Neural progenitor cell (in vitro differentiated cells): Measurements from ENCODE around the gene FAM83F. TPM values are rescaled to one million over a fixed set of nuclear protein-coding genes. Genes with fewer than 3 reads are reported as not detected.

Source experiments
- DNase-seq: peaks from one replicate; pipeline ENCODE4 v3.0.0-alpha.2; 2016; ENCODE audit warnings: low spot score
- H2AFZ ChIP-seq: fragments of 200-600 bp; sonication (generic); replicated peaks from 2 replicates; pipeline ENCODE4 v1.6.1; 2016; ENCODE audit warnings: antibody characterized with exemption
- H3F3A ChIP-seq: fragments of 200-600 bp; sonication (generic); 2 replicates; pipeline ENCODE4 v1.6.1; 2016; ENCODE audit warnings: antibody characterized with exemption, low read depth
- H3K27ac ChIP-seq: fragments of 200-600 bp; sonication (generic); 2 replicates; pipeline ENCODE4 v1.5.1; 2016; ENCODE audit warnings: mild to moderate bottlenecking
- H3K27me3 ChIP-seq: fragments of 200-600 bp; sonication (generic); 2 replicates; pipeline ENCODE4 v1.6.1; 2016; ENCODE audit warnings: mild to moderate bottlenecking, moderate library complexity
- H3K36me3 ChIP-seq: fragments of 200-600 bp; sonication (generic); 2 replicates; pipeline ENCODE4 v1.5.1; 2016
- H3K4me1 ChIP-seq: fragments of 200-600 bp; sonication (generic); 2 replicates; pipeline ENCODE4 v1.6.1; 2016; ENCODE audit warnings: mixed run types
- H3K4me2 ChIP-seq: fragments of 200-600 bp; sonication (generic); 2 replicates; pipeline ENCODE4 v1.6.1; 2016
- H3K4me3 ChIP-seq: fragments of 200-600 bp; sonication (generic); 2 replicates; pipeline ENCODE4 v1.5.1; 2016
- H3K79me2 ChIP-seq: fragments of 200-600 bp; sonication (generic); 2 replicates; pipeline ENCODE4 v1.6.1; 2016; ENCODE audit warnings: low read depth
- H3K9ac ChIP-seq: fragments of 200-600 bp; sonication (generic); 2 replicates; pipeline ENCODE4 v1.6.1; 2016
- H3K9me3 ChIP-seq: fragments of 200-600 bp; sonication (generic); 2 replicates; pipeline ENCODE4 v1.5.1; 2016; ENCODE audit warnings: low read depth
- H4K20me1 ChIP-seq: fragments of 200-600 bp; sonication (generic); 2 replicates; pipeline ENCODE4 v1.6.1; 2016; ENCODE audit warnings: low read depth
- H3K27ac Mint-ChIP-seq: 3 replicates; pipeline ENCODE4 v1.8.0; 2021; ENCODE audit warnings: mixed read lengths
- H3K27me3 Mint-ChIP-seq: 2 replicates; pipeline ENCODE4 v1.8.0; 2022; ENCODE audit warnings: low read depth, mild to moderate bottlenecking, inconsistent platforms, moderate library complexity, mixed read lengths; ENCODE audit not compliant: insufficient read depth
- H3K36me3 Mint-ChIP-seq: 3 replicates; pipeline ENCODE4 v1.8.0; 2021; ENCODE audit warnings: mixed read lengths
- H3K4me1 Mint-ChIP-seq: 3 replicates; pipeline ENCODE4 v1.8.0; 2021; ENCODE audit warnings: mixed read lengths
- H3K4me3 Mint-ChIP-seq: 3 replicates; pipeline ENCODE4 v1.8.0; 2021; ENCODE audit warnings: mild to moderate bottlenecking, moderate library complexity, mixed read lengths
- H3K9me3 Mint-ChIP-seq: 3 replicates; pipeline ENCODE4 v1.8.0; 2020; ENCODE audit warnings: mixed read lengths
- EZH2 ChIP-seq: fragments of 200-600 bp; sonication (generic); IDR thresholded peaks from 2 replicates; pipeline ENCODE4 v1.6.1; 2017; ENCODE audit warnings: antibody characterized with exemption, mild to moderate bottlenecking, moderate library complexity
- EZH2phosphoT487 ChIP-seq: fragments of 200-600 bp; sonication (generic); IDR thresholded peaks from 2 replicates; pipeline ENCODE4 v1.6.1; 2017; ENCODE audit warnings: antibody characterized with exemption
- total RNA-seq: library from RNA; depleted of rRNA; stranded (reverse); fragments of >200 nt; gene quantifications from 2 replicates; pipeline ENCODE4 v1.2.3, GENCODE V29; 2015; ENCODE audit warnings: low replicate concordance
- TF ChIP-seq, protein P1 (sequence below): fragments of 200-600 bp; sonication (generic); IDR thresholded peaks from 2 replicates; pipeline ENCODE4 v1.5.1; 2017; ENCODE audit warnings: antibody characterized with exemption, mild to moderate bottlenecking

Gene FAM83F
- total RNA-seq, 1 donor from 2014 or later: 0.09 TPM

DNA sequence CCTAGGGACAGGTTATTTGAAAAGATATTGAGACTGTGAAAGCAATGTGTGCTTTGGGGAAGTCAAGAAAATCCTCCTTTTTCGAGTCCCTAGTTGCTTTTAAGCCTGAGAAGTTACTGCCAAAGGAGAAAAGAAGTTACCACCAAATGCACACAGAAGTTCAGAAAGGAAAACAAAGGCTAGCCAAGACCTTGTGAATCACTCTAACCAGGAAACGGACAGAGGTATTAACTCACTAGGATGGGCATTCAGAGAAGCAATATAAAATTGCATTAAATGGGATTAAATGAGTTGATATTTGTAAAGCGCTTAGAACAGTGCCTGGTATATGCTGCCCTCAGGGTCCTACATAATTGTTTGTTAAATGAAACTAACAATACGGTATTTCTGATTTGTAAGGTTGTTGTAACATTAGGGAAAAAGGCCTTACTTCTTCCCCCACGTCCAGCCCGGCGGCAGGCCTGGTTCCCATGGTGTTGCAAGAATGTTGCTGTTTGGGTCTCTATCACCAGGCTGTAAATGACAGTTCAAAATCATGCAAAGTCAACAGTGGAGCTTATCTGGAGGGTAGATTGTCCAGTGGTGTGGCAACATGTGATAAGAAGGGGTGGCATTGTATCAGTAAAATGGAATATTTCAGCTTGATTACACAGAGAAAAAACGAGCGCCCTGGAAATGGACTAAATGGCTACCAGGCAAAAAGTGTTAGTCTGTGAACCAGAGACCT, 27.5 kb upstream of the FAM83F start:
- Histone ChIP-seq H3F3A (peaks cover 29% of the 10 kb centered on the region), H3K9me3 (no peaks in the 10 kb centered on the region), H3K36me3 (no peaks in the 10 kb centered on the region), H3K27me3 (no peaks in the 10 kb centered on the region), H2AFZ (no peak overlapping the region), H3K27ac (no peak overlapping the region), H3K9ac (no peak overlapping the region), H3K4me3 (no peak overlapping the region), H4K20me1 (no peaks in the 10 kb centered on the region), H3K79me2 (no peaks in the 10 kb centered on the region), H3K4me1 (peaks cover 32% of the 10 kb centered on the region), H3K4me2 (peak overlapping the region; percentile 63)
- Mint-ChIP-seq H3K36me3 (no peaks in the 10 kb centered on the region), H3K27ac (no peak overlapping the region), H3K4me1 (peaks cover 47% of the 10 kb centered on the region), H3K9me3 (no peaks in the 10 kb centered on the region), H3K27me3 (peaks cover 13% of the 10 kb centered on the region), H3K4me3 (no peak overlapping the region)
- no peak for DNase-seq
- TF ChIP-seq EZH2: no peak
- no peak for TF ChIP-seq EZH2phosphoT487
- TF ChIP-seq, protein P1, sequence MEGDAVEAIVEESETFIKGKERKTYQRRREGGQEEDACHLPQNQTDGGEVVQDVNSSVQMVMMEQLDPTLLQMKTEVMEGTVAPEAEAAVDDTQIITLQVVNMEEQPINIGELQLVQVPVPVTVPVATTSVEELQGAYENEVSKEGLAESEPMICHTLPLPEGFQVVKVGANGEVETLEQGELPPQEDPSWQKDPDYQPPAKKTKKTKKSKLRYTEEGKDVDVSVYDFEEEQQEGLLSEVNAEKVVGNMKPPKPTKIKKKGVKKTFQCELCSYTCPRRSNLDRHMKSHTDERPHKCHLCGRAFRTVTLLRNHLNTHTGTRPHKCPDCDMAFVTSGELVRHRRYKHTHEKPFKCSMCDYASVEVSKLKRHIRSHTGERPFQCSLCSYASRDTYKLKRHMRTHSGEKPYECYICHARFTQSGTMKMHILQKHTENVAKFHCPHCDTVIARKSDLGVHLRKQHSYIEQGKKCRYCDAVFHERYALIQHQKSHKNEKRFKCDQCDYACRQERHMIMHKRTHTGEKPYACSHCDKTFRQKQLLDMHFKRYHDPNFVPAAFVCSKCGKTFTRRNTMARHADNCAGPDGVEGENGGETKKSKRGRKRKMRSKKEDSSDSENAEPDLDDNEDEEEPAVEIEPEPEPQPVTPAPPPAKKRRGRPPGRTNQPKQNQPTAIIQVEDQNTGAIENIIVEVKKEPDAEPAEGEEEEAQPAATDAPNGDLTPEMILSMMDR: no peak

DNA sequence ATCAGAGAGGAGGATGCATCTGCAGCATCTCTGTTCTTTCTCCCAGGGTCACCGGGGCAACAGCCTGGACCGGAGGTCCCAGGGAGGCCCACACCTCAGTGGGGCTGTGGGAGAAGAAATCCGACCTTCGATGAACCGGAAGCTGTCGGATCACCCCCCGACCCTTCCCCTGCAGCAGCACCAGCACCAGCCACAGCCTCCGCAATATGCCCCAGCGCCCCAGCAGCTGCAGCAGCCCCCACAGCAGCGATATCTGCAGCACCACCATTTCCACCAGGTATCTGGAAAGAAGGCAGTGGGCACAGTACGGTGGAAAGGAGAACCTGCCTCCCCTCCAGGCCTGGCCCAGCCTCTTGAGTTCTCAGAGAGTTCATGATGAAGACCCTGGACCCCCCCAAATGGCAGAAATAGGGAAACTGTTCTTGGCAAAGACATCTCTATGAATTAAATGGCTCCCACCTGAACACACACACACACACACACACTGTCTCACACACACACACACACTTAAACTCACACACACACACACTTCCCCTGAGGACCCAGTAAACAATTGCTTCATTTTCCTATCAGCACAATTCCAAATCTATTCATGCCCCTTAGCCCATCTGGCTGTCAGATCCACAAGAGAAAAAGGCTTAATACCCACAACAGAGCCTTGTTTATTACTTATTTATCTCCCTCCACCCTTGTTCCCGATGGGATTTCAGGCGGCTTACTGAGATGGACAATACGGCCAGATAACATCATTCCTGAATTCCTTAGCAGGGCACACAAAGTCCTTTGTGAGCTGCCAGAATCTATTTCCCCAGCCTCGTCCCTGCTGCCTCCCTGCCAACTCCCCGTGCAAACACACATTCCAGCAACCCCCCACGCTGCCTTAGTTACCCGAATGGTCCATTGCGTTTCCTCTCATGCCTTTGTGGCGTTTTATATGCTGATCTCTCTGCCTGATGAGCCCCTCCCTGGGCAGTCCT, 26.5 kb upstream of the FAM83F start:
- peak overlapping the region; percentile 16 for H3K27ac Mint-ChIP-seq

DNA sequence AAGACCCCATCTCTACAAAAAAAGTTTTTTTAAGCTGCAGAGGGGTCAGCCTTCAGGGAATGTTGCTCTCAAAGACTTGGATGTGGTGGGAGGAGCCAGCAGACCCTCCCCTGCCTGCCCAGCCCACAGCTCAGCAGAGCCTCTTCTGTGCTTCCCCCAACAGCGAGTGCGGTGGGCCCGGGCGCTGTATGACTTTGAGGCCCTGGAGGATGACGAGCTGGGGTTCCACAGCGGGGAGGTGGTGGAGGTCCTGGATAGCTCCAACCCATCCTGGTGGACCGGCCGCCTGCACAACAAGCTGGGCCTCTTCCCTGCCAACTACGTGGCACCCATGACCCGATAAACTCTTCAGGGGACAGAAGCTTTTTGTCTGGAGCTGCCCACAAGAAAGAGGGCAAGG, 24.0 kb upstream of the FAM83F start:
- no peak for DNase-seq
- no peak for TF ChIP-seq EZH2
- TF ChIP-seq, protein P1: no peak
- no peak for TF ChIP-seq EZH2phosphoT487
- H2AFZ ChIP-seq: no peak overlapping the region

More for the DNA sequence above, 26.5 kb upstream of the FAM83F start:
- Histone ChIP-seq H3F3A (peaks cover 29% of the 10 kb centered on the region), H3K27me3 (no peaks in the 10 kb centered on the region), H3K4me1 (peaks cover 42% of the 10 kb centered on the region), H3K9me3 (no peaks in the 10 kb centered on the region), H3K4me2 (peak overlapping the region; percentile 63), H2AFZ (no peak overlapping the region), H3K27ac (peak overlapping the region; percentile 30), H4K20me1 (no peaks in the 10 kb centered on the region), H3K79me2 (no peaks in the 10 kb centered on the region), H3K9ac (no peak overlapping the region), H3K36me3 (no peaks in the 10 kb centered on the region), H3K4me3 (no peak overlapping the region)
- Mint-ChIP-seq H3K36me3 (no peaks in the 10 kb centered on the region), H3K27me3 (peaks cover 11% of the 10 kb centered on the region), H3K9me3 (no peaks in the 10 kb centered on the region), H3K4me3 (no peak overlapping the region), H3K4me1 (peaks cover 57% of the 10 kb centered on the region)
- TF ChIP-seq, protein P1: no peak
- no peak for TF ChIP-seq EZH2phosphoT487
- no peak for TF ChIP-seq EZH2
- DNase-seq: peak; percentile 87

More for the DNA sequence above, 24.0 kb upstream of the FAM83F start:
- H3K79me2 ChIP-seq: no peaks in the 10 kb centered on the region
- no peaks in the 10 kb centered on the region for H3K27me3 ChIP-seq
- no peak overlapping the region for H3K9ac ChIP-seq
- Mint-ChIP-seq H3K9me3 (no peaks in the 10 kb centered on the region), H3K4me1 (peaks cover 57% of the 10 kb centered on the region), H3K27me3 (peaks cover 10% of the 10 kb centered on the region), H3K36me3 (no peaks in the 10 kb centered on the region), H3K4me3 (no peak overlapping the region), H3K27ac (no peak overlapping the region)
- H3K4me2 ChIP-seq: no peak overlapping the region
- H3K4me3 ChIP-seq: no peak overlapping the region
- H3K4me1 ChIP-seq: peaks cover 50% of the 10 kb centered on the region
- no peaks in the 10 kb centered on the region for H3K36me3 ChIP-seq
- no peak overlapping the region for H3K27ac ChIP-seq
- H3K9me3 ChIP-seq: no peaks in the 10 kb centered on the region
- peaks cover 29% of the 10 kb centered on the region for H3F3A ChIP-seq
- H4K20me1 ChIP-seq: no peaks in the 10 kb centered on the region
